Loucy (cell line): ENCODE results near the gene ALKBH1.

Source experiments
- CTCF ChIP-seq: fragments of 200-600 bp; sonication (generic); conservative IDR thresholded peaks from 2 replicates; pipeline ENCODE4 v1.5.1; 2014; ENCODE audit warnings: mild to moderate bottlenecking, antibody characterized with exemption, low read length
- EZH2phosphoT487 ChIP-seq: fragments of 200-600 bp; IDR thresholded peaks from 2 replicates; pipeline ENCODE4 v1.6.1; 2018; ENCODE audit warnings: antibody characterized with exemption, mild to moderate bottlenecking, moderate library complexity, borderline replicate concordance

- TF ChIP-seq CTCF (no peak), EZH2phosphoT487 (no peak)
These were observed 59.2 kb downstream of the ALKBH1 start for GRCh38 chr14:77648520-77649200.
